Thymus (tissue), 11 donors: ENCODE results near the gene PPP1R37. TPM values are rescaled to one million over a fixed set of nuclear protein-coding genes. Genes with fewer than 3 reads are reported as not detected.

Experiments used
- DNase-seq, 9 donors: peaks; one replicate each; pipeline ENCODE4 v3.0.0-alpha.2; 2013; ENCODE audit warnings: low spot score in 9 of 9, low read depth in 6 of 9, missing footprints in 1 of 9
- H3K27ac ChIP-seq, 2 donors: one replicate each; pipeline ENCODE4 v1.5.1; 2013; ENCODE audit warnings: control low read depth in 1 of 2, low read depth in 1 of 2, low read length in 1 of 2, mild to moderate bottlenecking in 1 of 2, moderate library complexity in 1 of 2
- H3K27me3 ChIP-seq, 2 donors: one replicate each; pipeline ENCODE4 v1.5.1; 2013; ENCODE audit warnings: low read length in 1 of 2; ENCODE audit not compliant: control insufficient read depth in 2 of 2, insufficient read depth in 1 of 2
- H3K36me3 ChIP-seq, 2 donors: one replicate each; pipeline ENCODE4 v1.5.1; 2013; ENCODE audit warnings: low read length in 1 of 2, mild to moderate bottlenecking in 1 of 2, moderate library complexity in 1 of 2; ENCODE audit not compliant: control insufficient read depth in 2 of 2, insufficient read depth in 2 of 2
- H3K4me1 ChIP-seq, 2 donors: one replicate each; pipeline ENCODE4 v1.5.1; 2013; ENCODE audit warnings: low read length in 2 of 2; ENCODE audit not compliant: control insufficient read depth in 2 of 2, insufficient read depth in 2 of 2
- H3K4me3 ChIP-seq, 2 donors: one replicate each; pipeline ENCODE4 v1.5.1; 2013; ENCODE audit warnings: low read length in 2 of 2, control low read depth in 1 of 2, mild to moderate bottlenecking in 1 of 2
- H3K9me3 ChIP-seq, 2 donors: one replicate each; pipeline ENCODE4 v1.5.1; 2013; ENCODE audit warnings: low read length in 1 of 2, mild to moderate bottlenecking in 1 of 2; ENCODE audit not compliant: control insufficient read depth in 2 of 2, insufficient read depth in 1 of 2
- WGBS: extraction: QIAGEN DNeasy Blood & Tissue Kit; methylation state at CpG from one replicate; pipeline ENCODE4 v1.1.7; 2013; 5-methylcytosine and 5-hydroxymethylcytosine counted together
- polyA plus RNA-seq: library from polyadenylated mRNA; stranded (reverse); fragments of 200-250 nt; gene quantifications from one replicate; pipeline ENCODE4 v1.2.3, GENCODE V29; 2013
- total RNA-seq: library from RNA; stranded (reverse); fragments of 120-200 nt; gene quantifications from one replicate; pipeline ENCODE4 v1.2.4, GENCODE V29; 2013
- donor health status: healthy.

PPP1R37 gene
- total and polyA plus RNA-seq, 2 donors, result 16.5 to 39.3 TPM

GRCh38 chr19:45051929-45052579, 40.9 kb upstream of the PPP1R37 start:
- H3K4me1 ChIP-seq, result no peaks in the 10 kb centered on the region
- no peaks in the 10 kb centered on the region for H3K9me3 ChIP-seq
- no peak overlapping the region for H3K4me3 ChIP-seq
- 91% methylated on average over 9 of the region's 9 CpGs for whole genome bisulfite sequencing
- peaks cover 45 to 55% of the 10 kb centered on the region in 2 donors for H3K36me3 ChIP-seq
- H3K27me3 ChIP-seq, result no peaks in the 10 kb centered on the region
- H3K27ac ChIP-seq, result peak overlapping the region in 1 of 2 donors; percentile 18
- no peak for DNase-seq

GRCh38 chr19:45056831-45057230, 36.1 kb upstream of the PPP1R37 start:
- Histone ChIP-seq H3K36me3 (peaks cover 89 to 94% of the 10 kb centered on the region in 2 donors), H3K4me3 (no peak overlapping the region), H3K27me3 (no peaks in the 10 kb centered on the region), H3K27ac (no peak overlapping the region), H3K9me3 (peaks cover 0 to 1% of the 10 kb centered on the region in 2 donors), H3K4me1 (no peaks in the 10 kb centered on the region)
- 88% methylated on average over 8 of the region's 8 CpGs for WGBS
- no peak for DNase-seq

DNA sequence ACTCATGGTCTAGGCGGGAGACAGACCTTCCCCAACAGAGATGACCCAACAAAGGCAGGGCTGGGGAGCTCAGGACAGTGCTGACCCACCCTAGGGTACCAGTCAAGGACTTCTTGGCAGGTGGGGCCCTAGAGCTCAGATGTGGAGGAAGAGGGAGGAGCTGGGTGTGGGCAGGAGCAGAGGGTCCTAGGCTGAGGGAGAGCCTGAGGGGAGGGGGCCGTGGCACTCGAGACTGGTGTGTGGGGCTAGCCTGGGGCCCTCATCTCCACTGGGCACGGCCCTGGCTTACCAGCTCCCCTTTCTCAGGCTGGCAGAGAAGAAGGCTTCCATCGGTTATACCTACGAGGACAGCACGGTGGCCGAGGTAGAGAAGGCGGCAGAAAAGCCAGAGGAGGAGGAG, 35.5 kb upstream of the PPP1R37 start:
- H3K27ac ChIP-seq, result no peak overlapping the region
- no peak for DNase-seq

GRCh38 chr19:45058622-45059159, 34.3 kb upstream of the PPP1R37 start:
- H3K4me1 ChIP-seq, result no peaks in the 10 kb centered on the region
- no peak for DNase-seq
- peaks cover 90 to 93% of the 10 kb centered on the region in 2 donors for H3K36me3 ChIP-seq
- peaks cover 0 to 1% of the 10 kb centered on the region in 2 donors for H3K9me3 ChIP-seq
- no peak overlapping the region for H3K4me3 ChIP-seq
- 96% methylated on average over 14 of the region's 14 CpGs for WGBS
- H3K27me3 ChIP-seq, result no peaks in the 10 kb centered on the region
- no peak overlapping the region for H3K27ac ChIP-seq

More for the DNA sequence above, 35.5 kb upstream of the PPP1R37 start:
- no peaks in the 10 kb centered on the region for H3K4me1 ChIP-seq
- 96% methylated on average over 9 of the region's 9 CpGs for WGBS
- peaks cover 87 to 93% of the 10 kb centered on the region in 2 donors for H3K36me3 ChIP-seq
- no peaks in the 10 kb centered on the region for H3K27me3 ChIP-seq
- peaks cover 0 to 1% of the 10 kb centered on the region in 2 donors for H3K9me3 ChIP-seq
- H3K4me3 ChIP-seq, result no peak overlapping the region

DNA sequence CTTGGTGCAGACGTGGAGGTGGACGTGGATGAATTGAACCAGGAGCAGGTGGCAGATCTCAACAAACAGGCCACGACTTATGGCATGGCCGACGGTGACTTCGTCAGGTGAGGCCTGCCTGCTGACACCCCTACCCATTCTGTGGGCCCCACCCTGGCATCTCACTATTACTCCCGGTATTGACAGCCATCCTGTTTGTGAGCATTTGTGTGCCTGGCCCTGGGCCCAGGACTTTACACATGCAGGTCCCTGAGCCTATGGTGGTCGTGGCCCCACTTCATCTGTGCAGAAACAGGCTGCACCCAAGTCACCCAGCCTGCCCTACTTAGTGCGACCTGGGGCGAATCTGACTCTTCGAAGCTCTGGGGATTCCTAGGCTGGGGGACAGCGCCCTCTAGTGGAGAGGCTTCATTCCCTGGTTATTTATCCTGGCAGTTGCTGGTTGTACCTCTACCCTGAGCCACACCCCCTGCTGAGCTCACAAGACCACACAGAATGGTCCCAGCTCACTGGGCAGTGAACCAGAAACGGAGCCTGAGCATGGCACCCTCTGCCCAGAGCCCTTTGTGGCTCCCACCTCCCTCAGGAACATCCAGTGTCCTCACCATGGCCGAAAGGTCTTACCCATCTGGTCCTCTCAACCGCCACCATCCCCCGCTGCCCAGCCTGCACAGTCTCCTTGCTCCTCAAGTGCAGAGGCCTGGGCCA, 33.6 kb upstream of the PPP1R37 start:
- H3K9me3 ChIP-seq, result peaks cover 0 to 1% of the 10 kb centered on the region in 2 donors
- DNase-seq, result peak in 7 of 9 donors; percentile 57 to 85 (median 72)
- peaks cover 87 to 93% of the 10 kb centered on the region in 2 donors for H3K36me3 ChIP-seq
- no peaks in the 10 kb centered on the region for H3K4me1 ChIP-seq
- no peak overlapping the region for H3K27ac ChIP-seq
- H3K27me3 ChIP-seq, result no peaks in the 10 kb centered on the region
- WGBS, result 74% methylated on average over 16 of the region's 16 CpGs
- no peak overlapping the region for H3K4me3 ChIP-seq

GRCh38 chr19:45061965-45062364, 31.0 kb upstream of the PPP1R37 start:
- 98% methylated on average over 4 of the region's 4 CpGs for whole genome bisulfite sequencing
- H3K9me3 ChIP-seq, result peaks cover 0 to 1% of the 10 kb centered on the region in 2 donors
- peaks cover 80 to 92% of the 10 kb centered on the region in 2 donors for H3K36me3 ChIP-seq
- no peak overlapping the region for H3K27ac ChIP-seq
- no peak for DNase-seq
- H3K4me3 ChIP-seq, result no peak overlapping the region
- H3K4me1 ChIP-seq, result no peaks in the 10 kb centered on the region
- no peaks in the 10 kb centered on the region for H3K27me3 ChIP-seq

- 98% methylated on average over 85 of the region's 85 CpGs for WGBS
- H3K4me1 ChIP-seq, result no peaks in the 10 kb centered on the region
- peaks cover 75 to 92% of the 10 kb centered on the region in 2 donors for H3K36me3 ChIP-seq
- peaks cover 0 to 1% of the 10 kb centered on the region in 2 donors for H3K9me3 ChIP-seq
- DNase-seq, result no peak
- H3K4me3 ChIP-seq, result no peak overlapping the region
- H3K27ac ChIP-seq, result no peak overlapping the region
- H3K27me3 ChIP-seq, result no peaks in the 10 kb centered on the region
These were observed 28.9 kb upstream of the PPP1R37 start for GRCh38 chr19:45063851-45064801.

DNA sequence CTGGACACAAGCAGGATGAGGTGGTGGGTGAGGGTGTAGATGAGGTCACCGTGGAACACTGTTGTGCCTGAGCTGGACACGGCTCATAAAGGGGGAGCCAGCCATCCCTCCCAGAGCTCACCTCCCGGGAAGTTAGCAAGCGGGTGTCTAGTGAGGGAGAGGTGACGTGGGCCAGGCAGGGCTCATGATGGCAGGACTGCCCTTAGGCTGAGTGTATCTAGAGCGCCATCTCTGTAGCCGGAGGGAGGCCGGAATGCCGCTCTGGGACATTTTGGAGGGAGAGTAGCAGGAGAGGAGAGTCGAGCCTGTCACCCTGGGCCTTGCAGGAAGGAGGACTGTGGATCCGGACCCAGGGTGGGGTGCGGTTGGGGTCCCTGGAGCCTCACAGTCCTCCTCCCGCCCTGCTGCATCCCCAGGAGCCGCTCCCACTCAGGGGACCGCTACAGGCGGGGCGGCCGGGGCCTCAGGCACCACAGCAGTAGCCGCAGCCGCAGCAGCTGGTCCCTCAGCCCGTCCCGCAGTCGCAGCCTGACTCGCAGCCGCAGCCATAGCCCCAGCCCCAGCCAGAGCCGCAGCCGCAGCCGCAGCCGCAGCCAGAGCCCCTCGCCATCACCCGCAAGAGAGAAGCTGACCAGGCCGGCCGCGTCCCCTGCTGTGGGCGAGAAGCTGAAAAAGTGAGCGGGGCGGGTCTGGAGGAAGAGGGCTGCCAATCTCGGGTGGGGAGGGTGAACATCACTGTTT, 25.9 kb upstream of the PPP1R37 start:
- no peak for DNase-seq
- Histone ChIP-seq H3K9me3 (no peaks in the 10 kb centered on the region), H3K27ac (no peak overlapping the region), H3K4me3 (no peak overlapping the region), H3K27me3 (no peaks in the 10 kb centered on the region), H3K36me3 (peaks cover 68 to 93% of the 10 kb centered on the region in 2 donors), H3K4me1 (no peaks in the 10 kb centered on the region)
- WGBS, result 96% methylated on average over 38 of the region's 38 CpGs
